ENCODE results near the gene POLR2H. TPM values are rescaled to one million over a fixed set of nuclear protein-coding genes. Genes with fewer than 3 reads are reported as not detected.

The POLR2H gene
- total and polyA plus RNA-seq, 10 of the 15 experiments (the other 5 are each of a cell fraction or from before 2014, with no cell fraction given), result 74.2 to 357 (median 143) TPM

GRCh38 chr3:184327171-184327570, 34.3 kb upstream of the POLR2H start:
- FAIRE-seq, result no peak
- SMC1A ChIA-PET (ENCODE audit: uncharacterized antibody, unreplicated experiment), result interaction anchor here (1.9 kb wide), 1 partner anchor 11 kb away, joined by 4 read pairs; no protein-coding TSS in a partner anchor
- POLR2A ChIA-PET, result no interaction called here

More at GRCh38 chr3:184327171-184327570, 34.3 kb upstream of the POLR2H start:
- H4K20me1 ChIP-seq (ENCODE audit: control insufficient read depth, insufficient read depth), result no peaks in the 10 kb centered on the region; the same call in none of the 2 replicates
- H3K36me3 ChIP-seq (ENCODE audit: control insufficient read depth in 2 of 2, insufficient read depth in 2 of 2, low read length in 1 of 2), result peaks cover 60 to 78% of the 10 kb centered on the region in 2 experiments
- H3K4me2 ChIP-seq (ENCODE audit: control insufficient read depth, insufficient read depth), result no peak overlapping the region
- ChIA-PET CTCF (interaction anchor here (0.7 to 1.8 kb wide), 2 partner anchors 27 to 431 kb away, joined by 3 to 6 read pairs; no protein-coding TSS in a partner anchor), RAD21 (ENCODE audit: unreplicated experiment) (no interaction called here)
- no peak for ATAC-seq
- H3K27me3 ChIP-seq (replicated peaks in 1 of 2; ENCODE audit: control insufficient read depth in 2 of 2, insufficient read depth in 2 of 2, low read length in 1 of 2), result no peaks in the 10 kb centered on the region
- no peak overlapping the region for H3K9ac ChIP-seq (ENCODE audit: control insufficient read depth, insufficient read depth, low read length)
- H3K4me3 ChIP-seq, result no peak overlapping the region
- no peaks in the 10 kb centered on the region for H3K9me3 ChIP-seq (replicated peaks; ENCODE audit: control insufficient read depth, insufficient read depth, low read length)
- BruUV-seq (replicated peaks), result TSS peak; percentile 2
- WGBS (ENCODE audit: insufficient coverage, insufficient replicate concordance, low lambda C conversion rate, missing lambda C conversion rate), result 97% methylated on average over 21 of the region's 21 CpGs
- no peaks in the 10 kb centered on the region for H3K4me1 ChIP-seq (ENCODE audit: control insufficient read depth, insufficient read depth, low read length)
- intact Hi-C loops (cut with micrococcal nuclease; ENCODE audit: unreplicated experiment), result no loop called here
- H3K27ac ChIP-seq (ENCODE audit: control insufficient read depth, insufficient read depth), result no peak overlapping the region
- no peak overlapping the region for H2AFZ ChIP-seq (ENCODE audit: control insufficient read depth, low read depth, low read length)
- in situ Hi-C loops (cut with MboI), result no loop called here
- DNase-seq (ENCODE audit: low read depth, low spot score), result no peak
- TF ChIP-seq RAD21 (IDR thresholded peaks at IDR 0.05; ENCODE audit: insufficient read depth, low read depth, low read length) (no peak), HDAC6 (IDR thresholded peaks at IDR 0.05; ENCODE audit: unreplicated experiment) (no peak), ZNF384 (IDR thresholded peaks at IDR 0.05; ENCODE audit: borderline replicate concordance, low read depth, low read length) (no peak), SPI1 (IDR thresholded peaks at IDR 0.05; ENCODE audit: borderline replicate concordance, insufficient read depth, low read depth, low read length) (no peak), CEBPZ (IDR thresholded peaks at IDR 0.05; ENCODE audit: low read depth, low read length) (no peak), CBX3 (IDR thresholded peaks at IDR 0.05; ENCODE audit: borderline replicate concordance, low read depth) (no peak), ATF7 (IDR thresholded peaks at IDR 0.05; ENCODE audit: low read depth) (no peak), CHD1 (IDR thresholded peaks at IDR 0.05; ENCODE audit: low read depth, low read length) (no peak), PBX3 (IDR thresholded peaks at IDR 0.05; ENCODE audit: insufficient replicate concordance, low read depth, low read length) (no peak)
- H3K79me2 ChIP-seq (ENCODE audit: control insufficient read depth, insufficient read depth, low read length), result no peaks in the 10 kb centered on the region; the same call in 1 of the 2 replicates

Measured in GM12878 (cell line).